Measurements from ENCODE around the gene KRTAP5-11.

- peak in 3 of 6 experiments; percentile 7 to 27 (median 15) for TF ChIP-seq CTCF (IDR thresholded peaks at IDR 0.05)
- TF ChIP-seq POLR2A (IDR thresholded peaks at IDR 0.05), result no peak
Measured at GRCh38 chr11:71563406-71563805, 19.3 kb downstream of the KRTAP5-11 start.

Data from Peyer's patch (tissue), 4 donors.